ENCODE data around the gene PPP2R5D. TPM values are rescaled to one million over a fixed set of nuclear protein-coding genes. Genes with fewer than 3 reads are reported as not detected.

The PPP2R5D gene
- total RNA-seq, 2 experiments from 2014 or later, result 35.0 to 35.6 TPM

- ChIA-PET POLR2A (no interaction called here), CTCF (ENCODE audit: unreplicated experiment) (no interaction called here)
- H3K4me3 ChIP-seq (ENCODE audit: low read depth, low read length, poor library complexity, severe bottlenecking), result no peak overlapping the region
- TF ChIP-seq CTCF (conservative IDR thresholded peaks at IDR 0.05; ENCODE audit: low read length), result no peak
- no peak for TF ChIP-seq EZH2phosphoT487 (IDR thresholded peaks at IDR 0.05; ENCODE audit: borderline replicate concordance, low read depth, low read length)
- no TSS peak for BruUV-seq (replicated peaks)
- no peaks in the 10 kb centered on the region for H3K9me3 ChIP-seq (ENCODE audit: low read length)
- no peaks in the 10 kb centered on the region for H3K9me2 ChIP-seq (ENCODE audit: insufficient read depth, low read length)
- H3K36me3 ChIP-seq (ENCODE audit: insufficient read depth, low read length), result peaks cover 9% of the 10 kb centered on the region; the same call in 1 of the 2 replicates
- no peaks in the 10 kb centered on the region for H3K79me2 ChIP-seq (ENCODE audit: insufficient read depth, low read depth, low read length)
- no peaks in the 10 kb centered on the region for H3K4me1 ChIP-seq (ENCODE audit: insufficient read depth, low read length, poor library complexity, severe bottlenecking)
- no peak for DNase-seq (ENCODE audit: low spot score)
- intact Hi-C loops (cut with micrococcal nuclease; ENCODE audit: unreplicated experiment), result no loop called here
- no peak overlapping the region for H2AFZ ChIP-seq (ENCODE audit: low read length)
- no peaks in the 10 kb centered on the region for H4K20me1 ChIP-seq (ENCODE audit: insufficient read depth, low read length)
- no peak overlapping the region for H3K4me2 ChIP-seq (ENCODE audit: low read length)
- no peak overlapping the region for H3K27ac ChIP-seq (ENCODE audit: low read depth, low read length, poor library complexity, severe bottlenecking)
These were observed 23.3 kb upstream of the PPP2R5D start for GRCh38 chr6:42961020-42961470.

GRCh38 chr6:42962096-42962495 lies 22.3 kb upstream of the PPP2R5D start:
- intact Hi-C loops (cut with micrococcal nuclease; ENCODE audit: unreplicated experiment), result no loop called here
- POLR2A ChIA-PET, result no interaction called here
- CTCF ChIA-PET (ENCODE audit: unreplicated experiment), result no interaction called here
- Histone ChIP-seq H3K79me2 (ENCODE audit: insufficient read depth, low read depth, low read length) (no peaks in the 10 kb centered on the region), H3K9me2 (ENCODE audit: insufficient read depth, low read length) (no peaks in the 10 kb centered on the region), H3K9me3 (ENCODE audit: low read length) (no peaks in the 10 kb centered on the region), H3K4me1 (ENCODE audit: insufficient read depth, low read length, poor library complexity, severe bottlenecking) (no peaks in the 10 kb centered on the region), H2AFZ (ENCODE audit: low read length) (no peak overlapping the region), H3K4me3 (ENCODE audit: low read depth, low read length, poor library complexity, severe bottlenecking) (no peak overlapping the region), H3K36me3 (ENCODE audit: insufficient read depth, low read length) (peaks cover 9% of the 10 kb centered on the region; the same call in 1 of the 2 replicates), H3K4me2 (ENCODE audit: low read length) (no peak overlapping the region), H3K27ac (ENCODE audit: low read depth, low read length, poor library complexity, severe bottlenecking) (no peak overlapping the region), H4K20me1 (ENCODE audit: insufficient read depth, low read length) (no peaks in the 10 kb centered on the region)
- TF ChIP-seq CTCF (conservative IDR thresholded peaks at IDR 0.05; ENCODE audit: low read length) (no peak), EZH2phosphoT487 (IDR thresholded peaks at IDR 0.05; ENCODE audit: borderline replicate concordance, low read depth, low read length) (no peak)
- BruUV-seq (replicated peaks), result no TSS peak
- DNase-seq (ENCODE audit: low spot score), result no peak

- no peaks in the 10 kb centered on the region for H4K20me1 ChIP-seq (ENCODE audit: insufficient read depth, low read length)
- CTCF ChIA-PET (ENCODE audit: unreplicated experiment), result no interaction called here
- POLR2A ChIA-PET, result no interaction called here
- no peak overlapping the region for H3K4me2 ChIP-seq (ENCODE audit: low read length)
- H3K36me3 ChIP-seq (ENCODE audit: insufficient read depth, low read length), result peaks cover 9% of the 10 kb centered on the region; the same call in 1 of the 2 replicates
- TF ChIP-seq EZH2phosphoT487 (IDR thresholded peaks at IDR 0.05; ENCODE audit: borderline replicate concordance, low read depth, low read length) (no peak), CTCF (conservative IDR thresholded peaks at IDR 0.05; ENCODE audit: low read length) (no peak)
- H3K4me1 ChIP-seq (ENCODE audit: insufficient read depth, low read length, poor library complexity, severe bottlenecking), result no peaks in the 10 kb centered on the region
- H3K4me3 ChIP-seq (ENCODE audit: low read depth, low read length, poor library complexity, severe bottlenecking), result no peak overlapping the region
- no peak overlapping the region for H3K27ac ChIP-seq (ENCODE audit: low read depth, low read length, poor library complexity, severe bottlenecking)
- intact Hi-C loops (cut with micrococcal nuclease; ENCODE audit: unreplicated experiment), result loop anchor here (1.0 kb wide), 1 partner anchor 61 kb away; no protein-coding TSS in a partner anchor
- no TSS peak for BruUV-seq (replicated peaks)
- H2AFZ ChIP-seq (ENCODE audit: low read length), result no peak overlapping the region
- DNase-seq (ENCODE audit: low spot score), result no peak
- H3K9me3 ChIP-seq (ENCODE audit: low read length), result no peaks in the 10 kb centered on the region
- no peaks in the 10 kb centered on the region for H3K79me2 ChIP-seq (ENCODE audit: insufficient read depth, low read depth, low read length)
- no peaks in the 10 kb centered on the region for H3K9me2 ChIP-seq (ENCODE audit: insufficient read depth, low read length)
These were observed 21.7 kb upstream of the PPP2R5D start for GRCh38 chr6:42962502-42963178.
